Measurements from ENCODE around the gene ASIC4. TPM values are rescaled to one million over a fixed set of nuclear protein-coding genes. Genes with fewer than 3 reads are reported as not detected.
A peak's percentile ranks its signal among the peaks of the same experiment; 100 is the strongest.

ASIC4 gene
- total RNA-seq, 2 donors from 2014 or later: 0.13 TPM; not detected in 1

DNA sequence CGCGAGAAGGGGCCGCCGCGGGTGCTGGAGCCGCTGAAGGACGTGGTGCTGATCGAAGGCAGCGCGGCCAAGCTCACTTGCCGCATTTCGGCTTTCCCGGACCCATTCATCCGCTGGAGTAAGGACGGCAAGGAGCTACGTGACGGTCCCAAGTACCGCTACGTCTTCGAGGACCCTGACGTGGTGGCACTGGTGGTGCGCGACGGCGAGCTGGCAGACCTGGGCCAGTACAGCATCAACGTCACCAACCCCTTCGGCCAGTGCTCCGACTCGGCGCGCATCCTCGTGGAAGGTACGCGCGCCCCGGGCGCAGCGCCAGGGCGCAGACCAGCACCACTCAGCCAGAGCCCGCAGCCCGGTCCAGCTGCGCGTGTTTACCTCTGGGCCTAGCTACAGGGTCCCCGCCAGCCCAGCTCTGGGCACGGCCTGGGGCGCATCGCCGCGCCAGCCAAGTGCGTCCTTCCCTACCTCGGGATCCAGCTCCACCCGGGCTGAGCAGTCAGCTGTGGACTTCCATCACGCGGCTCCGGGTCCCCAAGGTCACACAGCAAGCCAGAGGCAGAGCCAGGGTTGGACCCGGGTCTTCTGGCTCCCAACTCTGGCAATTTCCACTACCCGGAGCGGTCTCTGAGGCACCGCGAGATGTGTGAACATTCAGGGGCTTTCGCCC is 17.3 kb upstream of the ASIC4 start:
- H3K27me3 Mint-ChIP-seq: peaks cover 63% of the 10 kb centered on the region
- ATAC-seq (no peak), DNase-seq (no peak)
- H3K4me3 Mint-ChIP-seq: peak overlapping the region; percentile 100
- H3K9me3 ChIP-seq (ENCODE audit: control insufficient read depth, low read length, poor library complexity, severe bottlenecking): no peaks in the 10 kb centered on the region
- peaks cover 29% of the 10 kb centered on the region for H3K4me1 Mint-ChIP-seq
- no peak overlapping the region for H3K27ac Mint-ChIP-seq
- H3K36me3 Mint-ChIP-seq (ENCODE audit: low read depth): peaks cover 12% of the 10 kb centered on the region

DNA sequence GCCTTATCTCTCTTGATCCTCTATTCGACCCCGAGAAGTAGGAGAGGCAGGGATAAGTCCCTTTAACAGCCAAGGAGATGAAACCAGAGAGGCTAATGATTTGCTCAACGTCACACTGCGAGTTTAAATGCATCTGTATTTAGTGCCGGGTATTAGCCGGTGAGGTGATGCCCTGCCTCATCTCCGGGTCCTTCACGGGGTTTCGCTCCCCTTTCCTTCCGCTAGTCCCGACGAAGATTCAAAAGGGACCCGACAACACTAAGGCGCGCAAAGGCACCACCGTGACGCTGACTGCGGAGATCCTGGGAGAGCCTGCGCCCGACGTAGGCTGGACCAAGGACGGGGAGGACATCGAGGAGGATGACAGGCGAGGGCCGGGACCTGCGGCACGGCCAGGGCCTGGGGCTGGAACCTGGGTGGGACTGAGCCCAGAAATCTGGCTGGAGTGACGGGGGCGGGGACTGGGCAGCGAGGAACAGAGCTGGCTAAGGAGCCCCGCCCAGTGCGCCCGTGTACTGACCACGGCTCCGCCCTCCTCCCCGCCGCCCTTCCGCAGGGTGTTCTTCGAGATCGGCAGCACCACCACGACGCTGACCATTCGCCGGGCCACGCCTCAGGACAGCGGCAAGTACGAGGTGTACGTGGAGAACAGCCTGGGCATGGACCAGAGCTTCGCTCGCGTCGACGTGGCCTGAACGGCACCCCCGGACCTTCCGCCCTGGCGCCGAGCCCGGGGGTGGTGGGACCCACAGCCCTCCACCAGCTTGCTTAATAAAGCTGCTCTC is 16.6 kb upstream of the ASIC4 start:
- H3K4me1 Mint-ChIP-seq: peaks cover 29% of the 10 kb centered on the region
- H3K36me3 Mint-ChIP-seq (ENCODE audit: low read depth): peaks cover 9% of the 10 kb centered on the region
- peak overlapping the region; percentile 100 for H3K4me3 Mint-ChIP-seq
- no peaks in the 10 kb centered on the region for H3K9me3 ChIP-seq (ENCODE audit: control insufficient read depth, low read length, poor library complexity, severe bottlenecking)
- peak in 1 of 3 donors; percentile 37 for DNase-seq
- ATAC-seq: no peak
- peaks cover 56% of the 10 kb centered on the region for H3K27me3 Mint-ChIP-seq
- peak overlapping the region; percentile 96 for H3K27ac Mint-ChIP-seq

DNA sequence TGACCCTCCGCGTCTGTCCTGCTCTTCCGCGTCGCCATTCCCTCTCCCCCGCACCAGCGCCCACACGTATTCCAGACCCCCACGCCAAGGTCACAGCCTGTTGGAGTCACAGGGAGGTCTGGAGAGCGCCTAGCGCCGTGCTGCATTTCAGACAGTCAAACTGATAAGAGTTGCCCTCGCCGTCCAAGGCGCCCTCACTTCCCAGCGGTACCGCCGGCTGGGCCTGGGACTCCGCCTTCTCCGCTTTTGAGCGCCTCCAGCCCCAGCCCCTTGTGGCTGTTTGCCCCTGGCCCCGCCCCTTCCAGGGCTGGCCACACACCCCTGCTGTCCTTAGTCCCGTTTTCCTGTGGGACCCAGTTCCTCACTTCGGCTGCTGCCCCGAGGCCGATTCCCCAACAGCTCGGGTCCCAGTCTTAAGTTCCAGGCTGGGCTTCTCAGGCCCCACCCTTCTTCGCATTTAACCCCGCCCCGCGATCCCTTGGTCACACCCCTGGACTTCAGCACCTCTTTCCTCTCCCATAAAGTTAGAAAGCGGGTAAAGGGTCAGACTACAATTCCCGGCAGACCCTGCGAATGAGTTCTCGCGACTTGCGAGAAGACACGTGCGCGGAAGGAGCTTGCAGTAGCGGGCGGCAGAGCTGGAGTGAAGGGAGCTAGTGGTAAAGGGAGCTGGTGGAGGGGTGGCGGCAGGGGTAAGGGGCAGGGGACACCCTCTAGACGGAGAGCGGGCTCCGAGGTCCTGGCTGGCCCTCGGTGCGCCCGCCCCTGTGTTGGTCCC is 15.8 kb upstream of the ASIC4 start, which contains the start of gene GMPPA:
Gene GMPPA, plus strand, starts transcription at position 612 of the 778 bp plus-strand sequence. CDS start 1,085 bp downstream, outside the sequence.
- DNase-seq: peak; percentile 78 to 86 (median 83)
- peak; percentile 96 for ATAC-seq

DNA sequence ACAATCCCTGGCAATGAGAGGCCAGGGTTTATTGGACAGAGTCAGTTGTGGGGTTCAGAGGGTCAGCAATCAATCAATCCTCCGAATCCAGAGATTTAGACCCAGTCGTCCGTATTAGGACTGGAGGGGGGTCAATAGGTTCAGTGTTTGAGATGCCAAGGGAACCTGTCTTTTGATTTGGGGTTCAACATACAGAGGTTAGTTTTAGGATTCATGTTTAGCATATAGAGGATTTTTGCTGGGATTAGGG is 15.3 kb upstream of the ASIC4 start:
- H3K9me3 ChIP-seq (ENCODE audit: control insufficient read depth, low read length, poor library complexity, severe bottlenecking): no peaks in the 10 kb centered on the region
- Mint-ChIP-seq H3K4me3 (peak overlapping the region; percentile 100), H3K36me3 (ENCODE audit: low read depth) (peaks cover 13% of the 10 kb centered on the region), H3K27ac (peak overlapping the region; percentile 96), H3K27me3 (peaks cover 43% of the 10 kb centered on the region), H3K4me1 (peaks cover 32% of the 10 kb centered on the region)
- no peak for DNase-seq
- no peak for ATAC-seq

More for the DNA sequence above, 15.8 kb upstream of the ASIC4 start, which contains the start of gene GMPPA:
- Mint-ChIP-seq H3K36me3 (ENCODE audit: low read depth) (peaks cover 11% of the 10 kb centered on the region), H3K27ac (peak within 1 kb of the TSS; percentile 96), H3K27me3 (peaks cover 48% of the 10 kb centered on the region), H3K4me1 (peaks cover 29% of the 10 kb centered on the region), H3K4me3 (peak within 1 kb of the TSS; percentile 100)
- no peaks in the 10 kb centered on the region for H3K9me3 ChIP-seq (ENCODE audit: control insufficient read depth, low read length, poor library complexity, severe bottlenecking)

DNA sequence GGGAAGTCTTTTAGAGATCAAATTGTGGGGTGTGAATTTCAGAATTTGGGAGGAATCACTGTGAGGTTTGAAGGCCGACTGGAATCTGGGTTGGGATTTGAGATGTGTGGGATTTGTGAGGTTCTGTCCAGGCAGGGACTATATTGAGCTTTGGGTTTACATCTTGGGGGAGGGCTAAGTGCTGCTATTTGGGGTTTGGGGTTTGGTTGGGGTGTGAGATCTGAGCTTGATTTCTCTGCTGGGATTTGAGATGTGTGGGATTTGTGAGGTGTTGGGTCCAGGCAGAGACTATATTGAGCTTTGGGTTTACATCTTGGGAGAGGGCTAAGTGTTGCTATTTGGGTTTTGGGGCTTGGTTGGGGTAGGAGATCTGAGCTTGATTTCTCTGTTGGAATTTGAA is 14.7 kb upstream of the ASIC4 start:
- Mint-ChIP-seq H3K27me3 (peaks cover 37% of the 10 kb centered on the region), H3K36me3 (ENCODE audit: low read depth) (peaks cover 18% of the 10 kb centered on the region), H3K4me3 (peak overlapping the region; percentile 100), H3K27ac (peak overlapping the region; percentile 96), H3K4me1 (peaks cover 35% of the 10 kb centered on the region)
- DNase-seq (no peak), ATAC-seq (no peak)
- H3K9me3 ChIP-seq (ENCODE audit: control insufficient read depth, low read length, poor library complexity, severe bottlenecking): no peaks in the 10 kb centered on the region

DNA sequence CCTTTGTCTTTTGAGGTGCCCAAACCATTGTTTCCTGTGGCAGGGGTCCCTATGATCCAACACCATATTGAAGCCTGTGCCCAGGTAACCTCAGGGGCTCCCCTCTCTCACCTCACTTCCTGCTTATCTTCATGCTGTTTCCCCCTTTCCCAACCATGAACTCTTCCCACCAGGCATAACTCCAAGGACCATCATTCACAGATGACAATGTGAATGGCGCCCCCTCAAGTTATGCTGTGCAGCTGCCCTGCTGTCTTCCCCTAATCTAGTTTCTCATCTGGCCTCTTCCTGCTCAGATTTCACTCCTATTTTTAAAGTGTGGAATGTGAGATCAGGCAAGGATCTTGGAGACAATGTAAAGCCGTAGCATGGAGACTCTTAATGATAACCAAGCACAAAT is 14.1 kb upstream of the ASIC4 start:
- Mint-ChIP-seq H3K27ac (peak overlapping the region; percentile 96), H3K27me3 (peaks cover 31% of the 10 kb centered on the region), H3K36me3 (ENCODE audit: low read depth) (peaks cover 21% of the 10 kb centered on the region), H3K4me1 (peaks cover 36% of the 10 kb centered on the region), H3K4me3 (peak overlapping the region; percentile 100)
- H3K9me3 ChIP-seq (ENCODE audit: control insufficient read depth, low read length, poor library complexity, severe bottlenecking): no peaks in the 10 kb centered on the region
- no peak for ATAC-seq
- no peak for DNase-seq

DNA sequence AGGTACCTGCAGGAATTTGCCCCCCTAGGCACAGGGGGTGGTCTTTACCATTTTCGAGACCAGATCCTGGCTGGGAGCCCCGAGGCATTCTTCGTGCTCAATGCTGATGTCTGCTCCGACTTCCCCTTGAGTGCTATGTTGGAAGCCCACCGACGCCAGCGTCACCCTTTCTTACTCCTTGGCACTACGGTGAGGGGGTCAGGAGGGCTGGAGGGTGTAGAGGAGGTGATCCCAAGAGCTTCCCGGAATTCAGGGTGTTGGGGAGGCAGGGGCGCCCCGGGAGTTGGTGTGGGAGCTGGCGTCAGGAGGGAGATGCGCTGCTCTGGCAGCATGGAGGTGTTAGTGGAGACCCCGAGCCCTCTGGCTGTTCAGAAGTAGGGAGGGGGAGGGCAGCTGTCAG is 12.4 kb upstream of the ASIC4 start:
- no peak overlapping the region for H3K27ac Mint-ChIP-seq
- DNase-seq: no peak
- H3K36me3 Mint-ChIP-seq (ENCODE audit: low read depth): peaks cover 26% of the 10 kb centered on the region
- H3K4me1 Mint-ChIP-seq: peaks cover 32% of the 10 kb centered on the region
- no peak overlapping the region for H3K4me3 Mint-ChIP-seq
- H3K9me3 ChIP-seq (ENCODE audit: control insufficient read depth, low read length, poor library complexity, severe bottlenecking): no peaks in the 10 kb centered on the region
- ATAC-seq: no peak
- H3K27me3 Mint-ChIP-seq: peaks cover 15% of the 10 kb centered on the region

DNA sequence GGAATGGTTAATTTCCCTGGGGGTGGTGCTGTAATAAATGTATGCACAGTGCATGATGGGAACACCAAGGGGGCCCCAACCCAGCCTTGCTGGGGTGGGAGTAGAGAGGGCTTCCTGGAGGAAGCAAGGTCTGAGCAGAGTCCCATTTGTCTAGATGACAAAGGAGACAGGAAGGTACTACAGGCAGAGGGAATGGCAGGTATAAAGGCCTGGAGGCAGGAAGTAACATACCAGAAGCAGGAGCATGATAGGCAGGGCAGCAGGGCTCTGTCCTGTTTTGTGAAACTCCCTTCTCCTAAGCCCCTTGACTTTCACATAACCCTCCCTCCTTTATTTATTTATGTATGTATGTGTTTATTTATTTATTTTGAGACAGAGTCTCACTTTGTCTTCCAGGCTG is 11.7 kb upstream of the ASIC4 start:
- ATAC-seq: no peak
- DNase-seq: no peak
- Mint-ChIP-seq H3K27ac (no peak overlapping the region), H3K4me1 (peaks cover 32% of the 10 kb centered on the region), H3K27me3 (peaks cover 10% of the 10 kb centered on the region), H3K36me3 (ENCODE audit: low read depth) (peaks cover 26% of the 10 kb centered on the region), H3K4me3 (no peak overlapping the region)
- no peaks in the 10 kb centered on the region for H3K9me3 ChIP-seq (ENCODE audit: control insufficient read depth, low read length, poor library complexity, severe bottlenecking)

DNA sequence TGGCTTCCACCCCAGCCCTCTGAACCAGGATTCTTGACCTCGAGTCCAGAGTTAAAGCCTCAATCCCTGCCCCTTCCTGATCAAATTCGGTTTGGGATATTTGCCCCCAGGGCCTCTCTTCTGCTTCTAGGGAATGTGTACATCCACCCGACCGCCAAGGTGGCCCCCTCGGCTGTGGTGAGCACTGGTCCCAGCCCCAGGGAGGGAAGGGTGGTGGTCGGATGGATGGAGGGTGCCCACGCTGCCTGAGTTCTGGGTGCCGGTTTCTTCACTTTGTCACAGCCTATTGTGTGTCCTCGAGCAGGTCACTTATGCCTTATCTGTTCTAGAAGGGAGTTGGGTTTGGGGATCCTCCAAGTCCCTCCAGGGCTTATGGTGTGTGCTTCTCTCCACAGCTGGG is 8.7 kb upstream of the ASIC4 start:
- no peak overlapping the region for H3K27ac Mint-ChIP-seq
- DNase-seq (no peak), ATAC-seq (no peak)
- H3K4me1 Mint-ChIP-seq: peaks cover 21% of the 10 kb centered on the region
- no peaks in the 10 kb centered on the region for H3K9me3 ChIP-seq (ENCODE audit: control insufficient read depth, low read length, poor library complexity, severe bottlenecking)
- no peak overlapping the region for H3K4me3 Mint-ChIP-seq
- H3K36me3 Mint-ChIP-seq (ENCODE audit: low read depth): peaks cover 22% of the 10 kb centered on the region
- H3K27me3 Mint-ChIP-seq: peaks cover 22% of the 10 kb centered on the region

DNA sequence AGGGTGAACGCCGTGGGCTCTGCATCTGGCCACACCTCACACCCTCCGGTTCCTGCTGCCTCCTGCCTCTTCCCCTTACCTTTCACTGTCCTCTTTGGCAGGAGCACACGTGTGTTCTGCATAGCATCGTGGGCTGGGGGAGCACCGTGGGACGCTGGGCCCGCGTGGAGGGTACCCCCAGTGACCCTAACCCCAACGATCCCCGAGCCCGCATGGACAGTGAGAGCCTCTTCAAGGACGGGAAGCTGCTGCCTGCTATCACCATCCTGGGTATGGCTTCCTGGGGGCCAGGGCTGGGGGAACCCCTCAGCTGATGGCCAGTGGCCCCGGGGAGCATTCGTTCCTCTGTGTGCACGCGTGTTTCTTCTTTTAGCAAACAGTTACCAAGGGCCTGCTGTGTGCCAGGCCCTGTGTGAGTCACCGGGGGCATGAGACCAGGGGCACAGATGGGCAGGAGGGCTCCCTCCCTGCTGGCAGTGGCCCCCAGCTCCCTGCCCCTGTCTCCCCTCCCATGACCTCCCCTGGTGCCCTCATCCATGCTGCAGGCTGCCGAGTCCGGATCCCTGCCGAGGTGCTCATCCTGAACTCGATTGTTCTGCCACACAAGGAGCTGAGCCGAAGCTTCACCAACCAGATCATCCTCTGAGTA is 8.0 kb upstream of the ASIC4 start:
- no peaks in the 10 kb centered on the region for H3K9me3 ChIP-seq (ENCODE audit: control insufficient read depth, low read length, poor library complexity, severe bottlenecking)
- H3K4me3 Mint-ChIP-seq: no peak overlapping the region
- H3K36me3 Mint-ChIP-seq (ENCODE audit: low read depth): peaks cover 22% of the 10 kb centered on the region
- ATAC-seq (no peak), DNase-seq (no peak)
- no peak overlapping the region for H3K27ac Mint-ChIP-seq
- H3K27me3 Mint-ChIP-seq: peaks cover 29% of the 10 kb centered on the region
- peaks cover 21% of the 10 kb centered on the region for H3K4me1 Mint-ChIP-seq

DNA sequence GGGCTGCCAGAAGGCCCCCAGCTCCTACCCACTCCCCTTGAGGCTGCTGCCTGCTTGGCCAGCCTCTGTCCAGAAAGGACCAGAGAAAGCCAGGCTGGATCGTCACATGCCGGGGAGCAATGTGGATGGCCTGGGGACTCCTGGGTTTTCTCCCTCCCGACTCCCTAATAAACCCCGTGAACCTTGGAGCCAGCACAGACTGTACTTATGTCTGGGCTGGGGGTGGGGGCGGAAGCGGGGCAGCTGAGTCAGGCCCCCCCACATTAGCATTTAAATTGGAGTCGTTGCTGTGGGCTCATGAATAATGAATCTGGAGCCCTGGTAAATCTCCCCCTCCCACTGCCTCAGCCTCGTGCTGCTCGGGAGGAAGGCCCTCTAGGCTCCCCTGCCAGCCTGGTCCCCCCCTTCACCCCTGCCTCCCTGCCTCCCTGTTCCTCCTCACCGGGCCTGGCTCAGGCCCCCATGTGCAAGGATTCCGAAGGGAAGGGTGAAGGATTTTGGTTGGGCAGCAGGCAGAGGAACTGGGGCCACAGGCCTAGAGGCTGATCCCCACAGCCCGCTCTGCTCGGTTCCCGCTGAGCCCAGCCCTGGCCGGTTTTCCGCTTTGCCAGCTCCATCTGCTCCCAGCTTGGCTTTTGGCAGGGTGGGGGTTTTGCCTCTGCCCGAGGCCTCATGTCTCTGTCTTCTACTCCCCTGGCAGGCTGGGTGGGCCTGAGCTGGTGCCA is 7.3 kb upstream of the ASIC4 start:
- no peak overlapping the region for H3K4me3 Mint-ChIP-seq
- H3K27me3 Mint-ChIP-seq: peaks cover 34% of the 10 kb centered on the region
- no peak overlapping the region for H3K27ac Mint-ChIP-seq
- ATAC-seq: no peak
- H3K4me1 Mint-ChIP-seq: peaks cover 21% of the 10 kb centered on the region
- DNase-seq: no peak
- H3K36me3 Mint-ChIP-seq (ENCODE audit: low read depth): peaks cover 22% of the 10 kb centered on the region
- H3K9me3 ChIP-seq (ENCODE audit: control insufficient read depth, low read length, poor library complexity, severe bottlenecking): no peaks in the 10 kb centered on the region

DNA sequence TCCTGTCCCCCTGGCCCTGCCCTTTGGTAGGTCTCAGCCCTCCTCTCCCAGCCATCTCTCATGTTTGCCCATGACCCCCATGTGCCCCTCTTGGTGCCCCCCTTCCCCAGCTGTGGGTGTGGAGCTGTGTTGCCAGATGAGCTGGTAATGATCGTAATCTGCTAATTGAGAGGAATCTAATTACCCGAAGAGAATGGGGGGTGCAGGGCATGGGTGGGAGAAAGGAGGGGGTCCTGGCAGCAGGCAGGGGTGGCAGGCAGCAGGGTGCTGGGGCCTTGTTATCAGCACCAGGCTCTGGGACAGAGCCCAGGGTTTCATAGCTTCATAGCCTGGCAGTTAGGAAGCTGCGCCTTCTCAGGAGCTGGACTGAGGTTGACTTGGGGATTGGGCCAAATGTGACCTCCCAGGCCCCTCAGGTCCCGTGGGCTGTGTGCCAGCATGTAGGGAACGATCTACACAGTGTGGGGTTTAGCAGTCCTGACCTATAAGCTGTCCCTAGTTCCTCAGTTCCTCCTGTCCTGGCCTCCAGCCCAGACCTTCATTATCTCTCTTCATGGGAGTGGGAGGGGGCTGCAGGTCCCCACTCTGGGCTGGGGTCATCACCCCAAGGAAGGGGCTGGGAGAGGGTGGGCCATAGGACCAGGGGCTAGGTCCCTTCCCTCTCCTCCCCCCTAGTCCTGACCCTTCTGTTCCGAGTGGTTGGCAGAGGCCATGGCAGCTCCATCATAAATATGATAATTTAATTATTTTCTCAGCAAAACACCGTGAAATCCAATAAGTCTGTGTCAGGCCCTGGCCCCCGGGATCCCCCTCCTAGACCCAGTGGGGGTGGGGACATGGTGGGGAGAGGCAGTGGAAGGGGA is 6.5 kb upstream of the ASIC4 start:
- Mint-ChIP-seq H3K27ac (no peak overlapping the region), H3K4me3 (no peak overlapping the region), H3K4me1 (peaks cover 24% of the 10 kb centered on the region), H3K27me3 (peaks cover 40% of the 10 kb centered on the region), H3K36me3 (ENCODE audit: low read depth) (peaks cover 22% of the 10 kb centered on the region)
- ATAC-seq: no peak
- no peaks in the 10 kb centered on the region for H3K9me3 ChIP-seq (ENCODE audit: control insufficient read depth, low read length, poor library complexity, severe bottlenecking)
- no peak for DNase-seq

Data from T-helper 17 cell (primary cell).